ENCODE results near the gene LIPH. TPM values are rescaled to one million over a fixed set of nuclear protein-coding genes. Genes with fewer than 3 reads are reported as not detected.

Gene LIPH
- total and polyA plus RNA-seq, 2 of the 8 experiments (the other 6 are each of a cell fraction or from before 2014, with no cell fraction given) = 0.08 TPM; not detected in 1

Other genes with a start within 250 kb of the LIPH start
- gene MAP3K13, start 189.5 kb downstream of the LIPH start, total RNA-seq (2021; fragmentation: NEBNext Ultra II Directional; extraction: Animal tissue kit (Norgen Biotek cat#: 25700)) = 17.9 and 21.8 TPM in 2 replicates
- gene MAP3K13, start 189.5 kb downstream of the LIPH start, polyA plus RNA-seq (2011; rRNA removed) = 3.9 and 6.8 TPM in 2 replicates
- gene TMEM41A, start 53.6 kb downstream of the LIPH start, total RNA-seq (2021; fragmentation: NEBNext Ultra II Directional; extraction: Animal tissue kit (Norgen Biotek cat#: 25700)) = 13.5 and 14.1 TPM in 2 replicates
- gene TMEM41A, start 53.6 kb downstream of the LIPH start, polyA plus RNA-seq (2011; rRNA removed) = 17.5 and 20.1 TPM in 2 replicates
- gene SENP2, start 33.7 kb upstream of the LIPH start, total RNA-seq (2021; fragmentation: NEBNext Ultra II Directional; extraction: Animal tissue kit (Norgen Biotek cat#: 25700)) = 69.3 and 75.5 TPM in 2 replicates
- gene SENP2, start 33.7 kb upstream of the LIPH start, polyA plus RNA-seq (2011; rRNA removed) = 25.2 and 27.5 TPM in 2 replicates

Measured in H1 (cell line).